ENCODE data around the gene RBM10. TPM values are rescaled to one million over a fixed set of nuclear protein-coding genes. Genes with fewer than 3 reads are reported as not detected.

Gene RBM10
- total and polyA plus RNA-seq, 2 of the 13 experiments (the other 11 are each of a cell fraction or from before 2014, with no cell fraction given) = 15.9 to 43.1 TPM

- TF ChIP-seq TMF1 (CRISPR knock-in tag; IDR thresholded peaks at IDR 0.05; ENCODE audit: low read depth) = no peak
- no peak for TF ChIP-seq ZMAT3 (CRISPR knock-in tag; conservative IDR thresholded peaks at IDR 0.05)
- TF ChIP-seq, protein P1, sequence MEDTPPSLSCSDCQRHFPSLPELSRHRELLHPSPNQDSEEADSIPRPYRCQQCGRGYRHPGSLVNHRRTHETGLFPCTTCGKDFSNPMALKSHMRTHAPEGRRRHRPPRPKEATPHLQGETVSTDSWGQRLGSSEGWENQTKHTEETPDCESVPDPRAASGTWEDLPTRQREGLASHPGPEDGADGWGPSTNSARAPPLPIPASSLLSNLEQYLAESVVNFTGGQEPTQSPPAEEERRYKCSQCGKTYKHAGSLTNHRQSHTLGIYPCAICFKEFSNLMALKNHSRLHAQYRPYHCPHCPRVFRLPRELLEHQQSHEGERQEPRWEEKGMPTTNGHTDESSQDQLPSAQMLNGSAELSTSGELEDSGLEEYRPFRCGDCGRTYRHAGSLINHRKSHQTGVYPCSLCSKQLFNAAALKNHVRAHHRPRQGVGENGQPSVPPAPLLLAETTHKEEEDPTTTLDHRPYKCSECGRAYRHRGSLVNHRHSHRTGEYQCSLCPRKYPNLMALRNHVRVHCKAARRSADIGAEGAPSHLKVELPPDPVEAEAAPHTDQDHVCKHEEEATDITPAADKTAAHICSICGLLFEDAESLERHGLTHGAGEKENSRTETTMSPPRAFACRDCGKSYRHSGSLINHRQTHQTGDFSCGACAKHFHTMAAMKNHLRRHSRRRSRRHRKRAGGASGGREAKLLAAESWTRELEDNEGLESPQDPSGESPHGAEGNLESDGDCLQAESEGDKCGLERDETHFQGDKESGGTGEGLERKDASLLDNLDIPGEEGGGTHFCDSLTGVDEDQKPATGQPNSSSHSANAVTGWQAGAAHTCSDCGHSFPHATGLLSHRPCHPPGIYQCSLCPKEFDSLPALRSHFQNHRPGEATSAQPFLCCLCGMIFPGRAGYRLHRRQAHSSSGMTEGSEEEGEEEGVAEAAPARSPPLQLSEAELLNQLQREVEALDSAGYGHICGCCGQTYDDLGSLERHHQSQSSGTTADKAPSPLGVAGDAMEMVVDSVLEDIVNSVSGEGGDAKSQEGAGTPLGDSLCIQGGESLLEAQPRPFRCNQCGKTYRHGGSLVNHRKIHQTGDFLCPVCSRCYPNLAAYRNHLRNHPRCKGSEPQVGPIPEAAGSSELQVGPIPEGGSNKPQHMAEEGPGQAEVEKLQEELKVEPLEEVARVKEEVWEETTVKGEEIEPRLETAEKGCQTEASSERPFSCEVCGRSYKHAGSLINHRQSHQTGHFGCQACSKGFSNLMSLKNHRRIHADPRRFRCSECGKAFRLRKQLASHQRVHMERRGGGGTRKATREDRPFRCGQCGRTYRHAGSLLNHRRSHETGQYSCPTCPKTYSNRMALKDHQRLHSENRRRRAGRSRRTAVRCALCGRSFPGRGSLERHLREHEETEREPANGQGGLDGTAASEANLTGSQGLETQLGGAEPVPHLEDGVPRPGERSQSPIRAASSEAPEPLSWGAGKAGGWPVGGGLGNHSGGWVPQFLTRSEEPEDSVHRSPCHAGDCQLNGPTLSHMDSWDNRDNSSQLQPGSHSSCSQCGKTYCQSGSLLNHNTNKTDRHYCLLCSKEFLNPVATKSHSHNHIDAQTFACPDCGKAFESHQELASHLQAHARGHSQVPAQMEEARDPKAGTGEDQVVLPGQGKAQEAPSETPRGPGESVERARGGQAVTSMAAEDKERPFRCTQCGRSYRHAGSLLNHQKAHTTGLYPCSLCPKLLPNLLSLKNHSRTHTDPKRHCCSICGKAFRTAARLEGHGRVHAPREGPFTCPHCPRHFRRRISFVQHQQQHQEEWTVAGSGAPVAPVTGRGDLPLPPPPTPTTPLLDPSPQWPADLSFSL (CRISPR knock-in tag; IDR thresholded peaks at IDR 0.05) = no peak
- no peak for TF ChIP-seq ZNF460 (CRISPR knock-in tag; IDR thresholded peaks at IDR 0.05; ENCODE audit: borderline replicate concordance)
- 0 out of 2 replicates have a peak, but pooled peaks have one; percentile 52 for TF ChIP-seq ELF4 (CRISPR knock-in tag; IDR thresholded peaks at IDR 0.05; ENCODE audit: borderline replicate concordance)
- TF ChIP-seq DMAP1 (CRISPR knock-in tag; IDR thresholded peaks at IDR 0.05) = 0 out of 2 replicates have a peak, but pooled peaks have one; percentile 29
- TF ChIP-seq PAF1 (CRISPR knock-in tag; IDR thresholded peaks at IDR 0.05) = no peak
- no peak for TF ChIP-seq NFE2 (CRISPR knock-in tag; IDR thresholded peaks at IDR 0.05)
- no peak for TF ChIP-seq ZNF468 (CRISPR knock-in tag; IDR thresholded peaks at IDR 0.05)
- no peak for TF ChIP-seq ARID5B (CRISPR knock-in tag; IDR thresholded peaks at IDR 0.05)
- TF ChIP-seq KAT8 (CRISPR knock-in tag; IDR thresholded peaks at IDR 0.05) = peak; percentile 55; the same call in 1 of the 2 replicates
- TF ChIP-seq KLF16 (CRISPR knock-in tag; IDR thresholded peaks at IDR 0.05) = no peak; a peak in 1 of 4 replicates
- TF ChIP-seq MXI1 (IDR thresholded peaks at IDR 0.05; ENCODE audit: borderline replicate concordance, low read depth, low read length) = 0 out of 3 replicates have a peak, but pooled peaks have one; percentile 36
- TF ChIP-seq KDM2A (CRISPR knock-in tag; IDR thresholded peaks at IDR 0.05; ENCODE audit: borderline replicate concordance, low read depth) = peak; percentile 35; the same call in 1 of the 2 replicates
- TF ChIP-seq, protein P2, sequence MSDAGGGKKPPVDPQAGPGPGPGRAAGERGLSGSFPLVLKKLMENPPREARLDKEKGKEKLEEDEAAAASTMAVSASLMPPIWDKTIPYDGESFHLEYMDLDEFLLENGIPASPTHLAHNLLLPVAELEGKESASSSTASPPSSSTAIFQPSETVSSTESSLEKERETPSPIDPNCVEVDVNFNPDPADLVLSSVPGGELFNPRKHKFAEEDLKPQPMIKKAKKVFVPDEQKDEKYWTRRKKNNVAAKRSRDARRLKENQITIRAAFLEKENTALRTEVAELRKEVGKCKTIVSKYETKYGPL (CRISPR knock-in tag; IDR thresholded peaks at IDR 0.05) = no peak
- no peak for TF ChIP-seq ZNF749 (CRISPR knock-in tag; IDR thresholded peaks at IDR 0.05; ENCODE audit: borderline replicate concordance)
- peak; percentile 48; the same call in 1 of the 2 replicates for TF ChIP-seq POLR2G (IDR thresholded peaks at IDR 0.05; ENCODE audit: low read depth, low read length)
- no peak for TF ChIP-seq ZEB1 (IDR thresholded peaks at IDR 0.05; ENCODE audit: insufficient replicate concordance, low read depth)
Measured at GRCh38 chrX:47129157-47129898, 15.7 kb upstream of the RBM10 start (continued).

All from HepG2 (cell line).